ENCODE results near the gene P2RY2.

The P2RY2 gene

DNA sequence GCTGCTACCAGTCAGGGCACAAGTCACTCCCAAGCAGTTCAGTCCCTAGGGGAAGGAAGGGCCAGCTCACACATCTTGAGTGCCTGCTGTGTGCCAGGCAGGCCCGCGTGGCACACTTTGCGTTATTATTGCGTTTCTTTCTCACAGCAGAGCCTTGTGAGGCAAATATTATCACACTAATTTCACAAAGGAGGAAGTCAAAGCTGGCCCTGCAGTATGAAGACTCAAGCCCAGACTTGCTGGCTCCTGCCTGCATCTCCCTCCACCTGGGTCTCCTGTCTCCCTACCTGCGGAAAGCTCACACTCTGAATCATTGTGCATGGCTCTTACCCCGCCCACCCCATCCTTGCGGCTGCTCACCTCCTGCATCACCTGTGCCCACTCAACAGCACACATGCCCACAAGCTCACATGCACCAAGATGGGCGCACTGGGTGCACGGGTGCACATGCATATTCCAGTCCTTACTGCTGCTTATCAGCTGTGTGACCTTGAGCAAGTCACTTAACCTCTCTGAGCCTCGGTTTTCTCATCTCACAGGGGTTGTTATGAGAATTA, 31.7 kb upstream of the P2RY2 start:
- TF ChIP-seq, protein P1, sequence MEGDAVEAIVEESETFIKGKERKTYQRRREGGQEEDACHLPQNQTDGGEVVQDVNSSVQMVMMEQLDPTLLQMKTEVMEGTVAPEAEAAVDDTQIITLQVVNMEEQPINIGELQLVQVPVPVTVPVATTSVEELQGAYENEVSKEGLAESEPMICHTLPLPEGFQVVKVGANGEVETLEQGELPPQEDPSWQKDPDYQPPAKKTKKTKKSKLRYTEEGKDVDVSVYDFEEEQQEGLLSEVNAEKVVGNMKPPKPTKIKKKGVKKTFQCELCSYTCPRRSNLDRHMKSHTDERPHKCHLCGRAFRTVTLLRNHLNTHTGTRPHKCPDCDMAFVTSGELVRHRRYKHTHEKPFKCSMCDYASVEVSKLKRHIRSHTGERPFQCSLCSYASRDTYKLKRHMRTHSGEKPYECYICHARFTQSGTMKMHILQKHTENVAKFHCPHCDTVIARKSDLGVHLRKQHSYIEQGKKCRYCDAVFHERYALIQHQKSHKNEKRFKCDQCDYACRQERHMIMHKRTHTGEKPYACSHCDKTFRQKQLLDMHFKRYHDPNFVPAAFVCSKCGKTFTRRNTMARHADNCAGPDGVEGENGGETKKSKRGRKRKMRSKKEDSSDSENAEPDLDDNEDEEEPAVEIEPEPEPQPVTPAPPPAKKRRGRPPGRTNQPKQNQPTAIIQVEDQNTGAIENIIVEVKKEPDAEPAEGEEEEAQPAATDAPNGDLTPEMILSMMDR (IDR thresholded peaks at IDR 0.05; ENCODE audit: low read depth, low read length) = no peak
- no peak for TF ChIP-seq EZH2phosphoT487 (IDR thresholded peaks at IDR 0.05; ENCODE audit: low read depth)
- Histone ChIP-seq H3K4me3 (ENCODE audit: low read length) (peak overlapping the region; percentile 79; the same call in 1 of the 2 replicates), H2AFZ (ENCODE audit: low read depth, low read length) (peak overlapping the region; percentile 79)

DNA sequence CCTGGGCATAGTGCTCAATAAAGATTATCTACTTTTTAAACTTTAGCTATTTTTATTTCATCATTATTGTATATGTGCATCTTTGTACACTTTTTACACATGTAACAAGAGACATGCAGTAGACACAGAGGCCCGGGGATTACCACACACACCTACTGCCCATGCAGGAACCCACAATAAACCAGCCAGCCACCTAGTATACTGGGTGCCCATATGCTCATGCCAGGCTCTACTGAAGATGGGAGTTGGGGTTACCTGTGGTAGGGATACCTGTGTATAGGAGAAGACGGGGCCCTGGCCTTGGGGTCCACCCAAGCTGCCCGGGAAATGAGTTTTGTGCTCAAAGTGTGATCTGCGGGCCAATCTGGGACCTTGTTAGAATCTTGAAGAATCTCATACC, 31.2 kb upstream of the P2RY2 start:
- Histone ChIP-seq H3K4me3 (ENCODE audit: low read length) (no peak overlapping the region), H3K27me3 (ENCODE audit: low read depth, low read length) (no peaks in the 10 kb centered on the region), H3K27ac (ENCODE audit: low read length) (no peak overlapping the region), H2AFZ (ENCODE audit: low read depth, low read length) (no peak overlapping the region; the same call in 1 of the 2 replicates), H3K4me2 (ENCODE audit: low read length) (no peak overlapping the region), H3K79me2 (ENCODE audit: low read length) (no peaks in the 10 kb centered on the region), H3K36me3 (replicated peaks; ENCODE audit: low read depth, low read length) (no peaks in the 10 kb centered on the region), H3K4me1 (ENCODE audit: low read length) (peaks cover 64% of the 10 kb centered on the region), H3K9ac (ENCODE audit: low read length) (no peak overlapping the region), H3K9me3 (ENCODE audit: insufficient read depth, low read length) (no peaks in the 10 kb centered on the region), H4K20me1 (ENCODE audit: insufficient read depth, low read length) (no peaks in the 10 kb centered on the region)
- TF ChIP-seq, protein P1 (IDR thresholded peaks at IDR 0.05; ENCODE audit: low read depth, low read length) = no peak
- no peak for TF ChIP-seq EZH2phosphoT487 (IDR thresholded peaks at IDR 0.05; ENCODE audit: low read depth)

More for the DNA sequence above, 31.7 kb upstream of the P2RY2 start:
- H3K4me2 ChIP-seq (ENCODE audit: low read length) = peak overlapping the region; percentile 85
- H3K9me3 ChIP-seq (ENCODE audit: insufficient read depth, low read length) = no peaks in the 10 kb centered on the region
- no peaks in the 10 kb centered on the region for H3K36me3 ChIP-seq (replicated peaks; ENCODE audit: low read depth, low read length)
- H3K79me2 ChIP-seq (ENCODE audit: low read length) = no peaks in the 10 kb centered on the region
- H4K20me1 ChIP-seq (ENCODE audit: insufficient read depth, low read length) = no peaks in the 10 kb centered on the region
- H3K9ac ChIP-seq (ENCODE audit: low read length) = peak overlapping the region; percentile 35; the same call in 1 of the 2 replicates
- peaks cover 61% of the 10 kb centered on the region for H3K4me1 ChIP-seq (ENCODE audit: low read length)
- H3K27ac ChIP-seq (ENCODE audit: low read length) = peak overlapping the region; percentile 12; the same call in 1 of the 2 replicates
- no peaks in the 10 kb centered on the region for H3K27me3 ChIP-seq (ENCODE audit: low read depth, low read length)

DNA sequence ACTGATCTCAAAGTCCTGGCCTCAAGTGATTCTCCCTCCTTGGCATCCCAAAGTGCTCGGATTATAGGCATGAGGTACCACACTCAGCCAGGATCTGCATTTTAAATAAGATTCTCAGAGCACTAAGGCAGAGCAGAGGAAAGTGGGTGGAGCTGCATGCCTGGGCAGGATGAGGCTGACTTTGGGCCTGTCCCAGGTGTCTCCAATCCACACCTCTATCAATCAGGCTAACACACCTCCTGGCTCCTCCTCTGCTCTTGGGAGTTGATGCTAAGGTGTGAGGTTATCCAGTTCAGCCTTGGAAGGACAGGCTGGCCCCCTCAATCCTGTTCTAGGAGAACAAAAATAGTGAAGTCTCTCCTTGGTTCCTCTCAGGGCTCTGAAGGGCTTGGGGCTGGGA, 30.2 kb upstream of the P2RY2 start:
- no peaks in the 10 kb centered on the region for H3K79me2 ChIP-seq (ENCODE audit: low read length)
- H3K4me2 ChIP-seq (ENCODE audit: low read length) = no peak overlapping the region
- H3K36me3 ChIP-seq (replicated peaks; ENCODE audit: low read depth, low read length) = no peaks in the 10 kb centered on the region
- no peak overlapping the region for H2AFZ ChIP-seq (ENCODE audit: low read depth, low read length)
- no peak overlapping the region for H3K27ac ChIP-seq (ENCODE audit: low read length)
- no peak overlapping the region for H3K9ac ChIP-seq (ENCODE audit: low read length)
- no peaks in the 10 kb centered on the region for H3K27me3 ChIP-seq (ENCODE audit: low read depth, low read length)
- peaks cover 64% of the 10 kb centered on the region for H3K4me1 ChIP-seq (ENCODE audit: low read length)
- no peaks in the 10 kb centered on the region for H4K20me1 ChIP-seq (ENCODE audit: insufficient read depth, low read length)
- H3K4me3 ChIP-seq (ENCODE audit: low read length) = no peak overlapping the region
- no peaks in the 10 kb centered on the region for H3K9me3 ChIP-seq (ENCODE audit: insufficient read depth, low read length)
- TF ChIP-seq, protein P1 (IDR thresholded peaks at IDR 0.05; ENCODE audit: low read depth, low read length) = no peak
- TF ChIP-seq EZH2phosphoT487 (IDR thresholded peaks at IDR 0.05; ENCODE audit: low read depth) = no peak

DNA sequence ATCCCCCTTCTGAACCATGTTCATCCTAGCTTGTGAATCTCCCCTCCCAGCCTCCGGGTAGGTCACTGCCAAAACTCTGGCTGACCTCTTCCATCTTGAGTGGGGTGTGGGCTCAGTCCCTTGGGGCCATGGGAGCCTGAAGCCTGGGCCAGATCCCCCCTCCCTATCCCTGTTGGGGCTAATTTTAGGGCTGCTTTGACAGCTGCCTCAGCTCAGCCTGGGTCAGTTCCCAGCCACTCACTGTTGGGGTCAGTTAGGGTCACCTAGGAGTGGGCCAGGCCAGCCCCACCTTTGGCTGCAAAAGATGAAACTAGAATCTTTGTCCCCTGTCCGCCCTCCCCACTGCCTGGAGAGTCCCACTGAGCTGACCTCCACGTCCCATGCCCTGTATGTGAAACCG, 29.8 kb upstream of the P2RY2 start:
- Histone ChIP-seq H3K9me3 (ENCODE audit: insufficient read depth, low read length) (no peaks in the 10 kb centered on the region), H3K4me2 (ENCODE audit: low read length) (peak overlapping the region; percentile 69), H3K27me3 (ENCODE audit: low read depth, low read length) (no peaks in the 10 kb centered on the region), H3K36me3 (replicated peaks; ENCODE audit: low read depth, low read length) (no peaks in the 10 kb centered on the region), H4K20me1 (ENCODE audit: insufficient read depth, low read length) (no peaks in the 10 kb centered on the region), H3K4me1 (ENCODE audit: low read length) (peaks cover 69% of the 10 kb centered on the region), H3K79me2 (ENCODE audit: low read length) (no peaks in the 10 kb centered on the region), H3K27ac (ENCODE audit: low read length) (peak overlapping the region; percentile 86), H3K4me3 (ENCODE audit: low read length) (no peak overlapping the region), H3K9ac (ENCODE audit: low read length) (no peak overlapping the region; the same call in 1 of the 2 replicates), H2AFZ (ENCODE audit: low read depth, low read length) (no peak overlapping the region)
- TF ChIP-seq, protein P1 (IDR thresholded peaks at IDR 0.05; ENCODE audit: low read depth, low read length) = no peak
- TF ChIP-seq EZH2phosphoT487 (IDR thresholded peaks at IDR 0.05; ENCODE audit: low read depth) = no peak
